Iris pigment epithelial cell (primary cell): ENCODE results near the gene SCN8A.

Source experiments
- DNase-seq: peaks from one replicate; pipeline ENCODE4 v3.0.0-alpha.2; 2011; ENCODE audit warnings: low read depth

The SCN8A gene

GRCh38 chr12:51717326-51717925 lies 126.4 kb downstream of the SCN8A start:
- no peak for DNase-seq

- DNase-seq, result peak; percentile 47
These were observed 130.4 kb downstream of the SCN8A start for GRCh38 chr12:51721282-51721940.

GRCh38 chr12:51722431-51722830 lies 131.4 kb downstream of the SCN8A start:
- DNase-seq, result no peak

- no peak for DNase-seq
These were observed 135.1 kb downstream of the SCN8A start for GRCh38 chr12:51726161-51726560.

GRCh38 chr12:51726931-51727330 lies 135.9 kb downstream of the SCN8A start:
- no peak for DNase-seq

- no peak for DNase-seq
These were observed 138.3 kb downstream of the SCN8A start for GRCh38 chr12:51729331-51729730.

- DNase-seq, result no peak
These were observed 139.7 kb downstream of the SCN8A start for GRCh38 chr12:51730745-51731144.

- DNase-seq, result no peak
These were observed 149.5 kb downstream of the SCN8A start for GRCh38 chr12:51740536-51740935.

- no peak for DNase-seq
These were observed 153.2 kb downstream of the SCN8A start for GRCh38 chr12:51744235-51744634.

- no peak for DNase-seq
These were observed 153.9 kb downstream of the SCN8A start for GRCh38 chr12:51744957-51745356.

GRCh38 chr12:51746416-51746815 lies 155.4 kb downstream of the SCN8A start:
- no peak for DNase-seq

- DNase-seq, result no peak
These were observed 157.2 kb downstream of the SCN8A start for GRCh38 chr12:51748235-51748634.

GRCh38 chr12:51749206-51749985 lies 158.4 kb downstream of the SCN8A start:
- no peak for DNase-seq

GRCh38 chr12:51749986-51750317 lies 158.9 kb downstream of the SCN8A start:
- no peak for DNase-seq

GRCh38 chr12:51751661-51752060 lies 160.6 kb downstream of the SCN8A start:
- DNase-seq, result no peak

- DNase-seq, result peak; percentile 78
These were observed 161.3 kb downstream of the SCN8A start for GRCh38 chr12:51752234-51752889.

- no peak for DNase-seq
These were observed 163.1 kb downstream of the SCN8A start for GRCh38 chr12:51753980-51754675.

GRCh38 chr12:51755251-51755650 lies 164.2 kb downstream of the SCN8A start:
- DNase-seq, result no peak

GRCh38 chr12:51759175-51759574 lies 168.1 kb downstream of the SCN8A start:
- peak; percentile 7 for DNase-seq

- no peak for DNase-seq
These were observed 168.7 kb downstream of the SCN8A start for GRCh38 chr12:51759695-51760094.

- DNase-seq, result no peak
These were observed 169.2 kb downstream of the SCN8A start for GRCh38 chr12:51760231-51760630.

GRCh38 chr12:51763743-51764142 lies 172.7 kb downstream of the SCN8A start:
- no peak for DNase-seq
